ENCODE data around the gene POC1A. TPM values are rescaled to one million over a fixed set of nuclear protein-coding genes. Genes with fewer than 3 reads are reported as not detected.
"Not testable (repeated sequence)": the region's sequence is repeated elsewhere in the genome, so short reads cannot be mapped to it uniquely, and the experiment has no call there.

Gene POC1A
- total RNA-seq, 4 donors from 2014 or later = 0.65 to 2.0 (median 1.2) TPM

GRCh38 chr3:52036222-52036694 lies 118.0 kb downstream of the POC1A start:
- no peak for ATAC-seq (ENCODE audit: low FRiP score)
- no peak for DNase-seq (ENCODE audit: low spot score)
- TF ChIP-seq CTCF (IDR thresholded peaks at IDR 0.05) = no peak

- ATAC-seq (ENCODE audit: low FRiP score) = no peak
- TF ChIP-seq CTCF (IDR thresholded peaks at IDR 0.05) = no peak
These were observed 119.6 kb downstream of the POC1A start for GRCh38 chr3:52034651-52035050.

GRCh38 chr3:52034212-52034611 lies 120.0 kb downstream of the POC1A start:
- no peak for TF ChIP-seq CTCF (IDR thresholded peaks at IDR 0.05)
- DNase-seq (ENCODE audit: low spot score) = no peak
- no peak for ATAC-seq (ENCODE audit: low FRiP score)

More at GRCh38 chr3:52034651-52035050, 119.6 kb downstream of the POC1A start:
- no peak for DNase-seq (ENCODE audit: low spot score)

GRCh38 chr3:52033748-52034147 lies 120.5 kb downstream of the POC1A start:
- DNase-seq (ENCODE audit: low spot score); ATAC-seq (ENCODE audit: low FRiP score): not testable (repeated sequence)

GRCh38 chr3:52032702-52033408 lies 121.4 kb downstream of the POC1A start:
- no peak for TF ChIP-seq CTCF (IDR thresholded peaks at IDR 0.05)
- DNase-seq (ENCODE audit: low spot score) (no peak), ATAC-seq (ENCODE audit: low FRiP score) (no peak)

- no peak for TF ChIP-seq CTCF (IDR thresholded peaks at IDR 0.05)
- no peak for DNase-seq (ENCODE audit: low spot score)
- no peak for ATAC-seq (ENCODE audit: low FRiP score)
These were observed 122.3 kb downstream of the POC1A start for GRCh38 chr3:52031896-52032295.

GRCh38 chr3:52030714-52031310 lies 123.4 kb downstream of the POC1A start:
- ATAC-seq (ENCODE audit: low FRiP score) (no peak), DNase-seq (ENCODE audit: low spot score) (no peak)
- no peak for TF ChIP-seq CTCF (IDR thresholded peaks at IDR 0.05)

Data from omental fat pad (tissue), 4 donors.